ENCODE data around the gene KCNAB1.

- TF ChIP-seq CTCF (IDR thresholded peaks at IDR 0.05) (no peak), EP300 (IDR thresholded peaks at IDR 0.05) (no peak), POLR2A (IDR thresholded peaks at IDR 0.05) (no peak)
These were observed 427.3 kb downstream of the KCNAB1 start for GRCh38 chr3:156547637-156548036.

Data from suprapubic skin (tissue), 3 donors.